ENCODE measurements around the gene FOXN1. TPM values are rescaled to one million over a fixed set of nuclear protein-coding genes. Genes with fewer than 3 reads are reported as not detected.

FOXN1 gene
- total and polyA plus RNA-seq, 2 of the 13 experiments (the other 11 are each of a cell fraction or from before 2014, with no cell fraction given), result 0.01 TPM; not detected in 1

GRCh38 chr17:28585851-28586250 lies 79.7 kb downstream of the FOXN1 start (continued):
- TF ChIP-seq, protein P1, sequence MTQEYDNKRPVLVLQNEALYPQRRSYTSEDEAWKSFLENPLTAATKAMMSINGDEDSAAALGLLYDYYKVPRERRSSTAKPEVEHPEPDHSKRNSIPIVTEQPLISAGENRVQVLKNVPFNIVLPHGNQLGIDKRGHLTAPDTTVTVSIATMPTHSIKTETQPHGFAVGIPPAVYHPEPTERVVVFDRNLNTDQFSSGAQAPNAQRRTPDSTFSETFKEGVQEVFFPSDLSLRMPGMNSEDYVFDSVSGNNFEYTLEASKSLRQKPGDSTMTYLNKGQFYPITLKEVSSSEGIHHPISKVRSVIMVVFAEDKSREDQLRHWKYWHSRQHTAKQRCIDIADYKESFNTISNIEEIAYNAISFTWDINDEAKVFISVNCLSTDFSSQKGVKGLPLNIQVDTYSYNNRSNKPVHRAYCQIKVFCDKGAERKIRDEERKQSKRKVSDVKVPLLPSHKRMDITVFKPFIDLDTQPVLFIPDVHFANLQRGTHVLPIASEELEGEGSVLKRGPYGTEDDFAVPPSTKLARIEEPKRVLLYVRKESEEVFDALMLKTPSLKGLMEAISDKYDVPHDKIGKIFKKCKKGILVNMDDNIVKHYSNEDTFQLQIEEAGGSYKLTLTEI (CRISPR knock-in tag; conservative IDR thresholded peaks at IDR 0.05), result no peak
- TF ChIP-seq SETDB1 (CRISPR knock-in tag; IDR thresholded peaks at IDR 0.05; ENCODE audit: borderline replicate concordance) (no peak), KDM4B (CRISPR knock-in tag; IDR thresholded peaks at IDR 0.05) (no peak), SYNCRIP (IDR thresholded peaks at IDR 0.05; ENCODE audit: insufficient read depth, low read depth, low read length) (no peak), RELA (CRISPR knock-in tag; IDR thresholded peaks at IDR 0.05) (no peak), MED1 (CRISPR knock-in tag; IDR thresholded peaks at IDR 0.05) (no peak)

Other genes starting within 250 kb of the FOXN1 start
- gene TMEM97, start 187.1 kb upstream of the FOXN1 start, total RNA-seq (2016; rRNA removed; fragmentation: Illumina TruSeq; extraction: Trizol), result 111 and 137 TPM in 2 replicates
- gene TMEM97, start 187.1 kb upstream of the FOXN1 start, polyA plus RNA-seq (2011; rRNA removed), result 51.5 and 69.6 TPM in 2 replicates
- 23.4 and 28.0 TPM in 2 replicates for gene IFT20, start 170.9 kb upstream of the FOXN1 start, total RNA-seq (2016; rRNA removed; fragmentation: Illumina TruSeq; extraction: Trizol)
- 33.9 and 37.8 TPM in 2 replicates for gene IFT20, start 170.9 kb upstream of the FOXN1 start, polyA plus RNA-seq (2011; rRNA removed)
- 17.5 and 18.7 TPM in 2 replicates for gene TNFAIP1, start 170.6 kb upstream of the FOXN1 start, total RNA-seq (2016; rRNA removed; fragmentation: Illumina TruSeq; extraction: Trizol)
- gene TNFAIP1, start 170.6 kb upstream of the FOXN1 start, polyA plus RNA-seq (2011; rRNA removed), result 40.6 and 42.8 TPM in 2 replicates
- gene POLDIP2, start 148.8 kb upstream of the FOXN1 start, total RNA-seq (2016; rRNA removed; fragmentation: Illumina TruSeq; extraction: Trizol), result 114 and 127 TPM in 2 replicates
- gene POLDIP2, start 148.8 kb upstream of the FOXN1 start, polyA plus RNA-seq (2011; rRNA removed), result 85.9 and 86.0 TPM in 2 replicates
- not detected in 2 replicates for gene SEBOX, start 141.1 kb upstream of the FOXN1 start, total RNA-seq (2016; rRNA removed; fragmentation: Illumina TruSeq; extraction: Trizol)
- not detected in 2 replicates for gene SEBOX, start 141.1 kb upstream of the FOXN1 start, polyA plus RNA-seq (2011; rRNA removed)
- 43.9 and 108 TPM in 2 replicates for gene VTN, start 136.0 kb upstream of the FOXN1 start, total RNA-seq (2016; rRNA removed; fragmentation: Illumina TruSeq; extraction: Trizol)
- gene VTN, start 136.0 kb upstream of the FOXN1 start, polyA plus RNA-seq (2011; rRNA removed), result 131 and 230 TPM in 2 replicates
- 0.25 and 0.73 TPM in 2 replicates for gene SARM1, start 134.7 kb upstream of the FOXN1 start, total RNA-seq (2016; rRNA removed; fragmentation: Illumina TruSeq; extraction: Trizol)
- gene SARM1, start 134.7 kb upstream of the FOXN1 start, polyA plus RNA-seq (2011; rRNA removed), result 0.86 and 1.1 TPM in 2 replicates
- gene SLC46A1, start 100.1 kb upstream of the FOXN1 start, total RNA-seq (2016; rRNA removed; fragmentation: Illumina TruSeq; extraction: Trizol), result 9.4 and 22.6 TPM in 2 replicates
- gene SLC46A1, start 100.1 kb upstream of the FOXN1 start, polyA plus RNA-seq (2011; rRNA removed), result 19.6 and 25.8 TPM in 2 replicates
- gene SLC13A2, start 32.7 kb upstream of the FOXN1 start, total RNA-seq (2016; rRNA removed; fragmentation: Illumina TruSeq; extraction: Trizol), result not detected in 2 replicates
- 0.07 TPM in 1 of 2 replicates, not detected in the other for gene SLC13A2, start 32.7 kb upstream of the FOXN1 start, polyA plus RNA-seq (2011; rRNA removed)
- gene UNC119, start 46.3 kb downstream of the FOXN1 start, total RNA-seq (2016; rRNA removed; fragmentation: Illumina TruSeq; extraction: Trizol), result 7.8 and 10.4 TPM in 2 replicates
- gene UNC119, start 46.3 kb downstream of the FOXN1 start, polyA plus RNA-seq (2011; rRNA removed), result 57.6 and 63.1 TPM in 2 replicates
- gene PIGS, start 65.2 kb downstream of the FOXN1 start, total RNA-seq (2016; rRNA removed; fragmentation: Illumina TruSeq; extraction: Trizol), result 26.6 and 42.6 TPM in 2 replicates
- gene PIGS, start 65.2 kb downstream of the FOXN1 start, polyA plus RNA-seq (2011; rRNA removed), result 23.5 and 31.7 TPM in 2 replicates
- 15.4 and 16.9 TPM in 2 replicates for gene ALDOC, start 70.5 kb downstream of the FOXN1 start, total RNA-seq (2016; rRNA removed; fragmentation: Illumina TruSeq; extraction: Trizol)
- gene ALDOC, start 70.5 kb downstream of the FOXN1 start, polyA plus RNA-seq (2011; rRNA removed), result 60.9 and 86.5 TPM in 2 replicates
- gene SPAG5, start 92.7 kb downstream of the FOXN1 start, total RNA-seq (2016; rRNA removed; fragmentation: Illumina TruSeq; extraction: Trizol), result 98.0 and 105 TPM in 2 replicates
- gene SPAG5, start 92.7 kb downstream of the FOXN1 start, polyA plus RNA-seq (2011; rRNA removed), result 28.2 and 41.4 TPM in 2 replicates
- 1.9 and 5.0 TPM in 2 replicates for gene RSKR, start 107.8 kb downstream of the FOXN1 start, total RNA-seq (2016; rRNA removed; fragmentation: Illumina TruSeq; extraction: Trizol)
- gene RSKR, start 107.8 kb downstream of the FOXN1 start, polyA plus RNA-seq (2011; rRNA removed), result 8.6 and 10.4 TPM in 2 replicates
- 61.0 and 66.7 TPM in 2 replicates for gene BLTP2, start 138.8 kb downstream of the FOXN1 start, total RNA-seq (2016; rRNA removed; fragmentation: Illumina TruSeq; extraction: Trizol)
- gene BLTP2, start 138.8 kb downstream of the FOXN1 start, polyA plus RNA-seq (2011; rRNA removed), result 66.9 and 80.9 TPM in 2 replicates
- gene SDF2, start 155.6 kb downstream of the FOXN1 start, total RNA-seq (2016; rRNA removed; fragmentation: Illumina TruSeq; extraction: Trizol), result 39.1 and 58.2 TPM in 2 replicates
- 58.4 and 61.2 TPM in 2 replicates for gene SDF2, start 155.6 kb downstream of the FOXN1 start, polyA plus RNA-seq (2011; rRNA removed)
- gene SUPT6H, start 155.9 kb downstream of the FOXN1 start, total RNA-seq (2016; rRNA removed; fragmentation: Illumina TruSeq; extraction: Trizol), result 39.9 TPM in 2 replicates
- 32.7 and 38.0 TPM in 2 replicates for gene SUPT6H, start 155.9 kb downstream of the FOXN1 start, polyA plus RNA-seq (2011; rRNA removed)
- 0.31 and 0.73 TPM in 2 replicates for gene PROCA1, start 205.5 kb downstream of the FOXN1 start, total RNA-seq (2016; rRNA removed; fragmentation: Illumina TruSeq; extraction: Trizol)
- 0.82 and 1.5 TPM in 2 replicates for gene PROCA1, start 205.5 kb downstream of the FOXN1 start, polyA plus RNA-seq (2011; rRNA removed)
- 0.49 TPM in 1 of 2 replicates, not detected in the other for gene RAB34, start 211.5 kb downstream of the FOXN1 start, total RNA-seq (2016; rRNA removed; fragmentation: Illumina TruSeq; extraction: Trizol)
- not detected in 2 replicates for gene RAB34, start 211.5 kb downstream of the FOXN1 start, polyA plus RNA-seq (2011; rRNA removed)
- gene RPL23A, start 213.6 kb downstream of the FOXN1 start, total RNA-seq (2016; rRNA removed; fragmentation: Illumina TruSeq; extraction: Trizol), result 1,771 and 1,936 TPM in 2 replicates
- 1,550 and 1,876 TPM in 2 replicates for gene RPL23A, start 213.6 kb downstream of the FOXN1 start, polyA plus RNA-seq (2011; rRNA removed)
- 9.6 and 19.6 TPM in 2 replicates for gene TLCD1, start 219.9 kb downstream of the FOXN1 start, total RNA-seq (2016; rRNA removed; fragmentation: Illumina TruSeq; extraction: Trizol)
- gene TLCD1, start 219.9 kb downstream of the FOXN1 start, polyA plus RNA-seq (2011; rRNA removed), result 14.9 and 18.1 TPM in 2 replicates
- 4.3 and 5.8 TPM in 2 replicates for gene NEK8, start 222.4 kb downstream of the FOXN1 start, total RNA-seq (2016; rRNA removed; fragmentation: Illumina TruSeq; extraction: Trizol)
- gene NEK8, start 222.4 kb downstream of the FOXN1 start, polyA plus RNA-seq (2011; rRNA removed), result 13.5 and 15.6 TPM in 2 replicates
- gene TRAF4, start 237.7 kb downstream of the FOXN1 start, total RNA-seq (2016; rRNA removed; fragmentation: Illumina TruSeq; extraction: Trizol), result 56.6 and 89.9 TPM in 2 replicates
- 86.0 and 108 TPM in 2 replicates for gene TRAF4, start 237.7 kb downstream of the FOXN1 start, polyA plus RNA-seq (2011; rRNA removed)

Measured in HepG2 (cell line).